CD4-positive, alpha-beta T cell treated with Interleukin-15 for 1 hour (primary cell): ENCODE results near the gene CACNB2.
"Not testable (repeated sequence)": the region's sequence is repeated elsewhere in the genome, so short reads cannot be mapped to it uniquely, and the experiment has no call there.

ENCODE experiments used
- DNase-seq: peaks from one replicate; pipeline ENCODE4 v3.0.0-alpha.2; 2020

Gene CACNB2

DNA sequence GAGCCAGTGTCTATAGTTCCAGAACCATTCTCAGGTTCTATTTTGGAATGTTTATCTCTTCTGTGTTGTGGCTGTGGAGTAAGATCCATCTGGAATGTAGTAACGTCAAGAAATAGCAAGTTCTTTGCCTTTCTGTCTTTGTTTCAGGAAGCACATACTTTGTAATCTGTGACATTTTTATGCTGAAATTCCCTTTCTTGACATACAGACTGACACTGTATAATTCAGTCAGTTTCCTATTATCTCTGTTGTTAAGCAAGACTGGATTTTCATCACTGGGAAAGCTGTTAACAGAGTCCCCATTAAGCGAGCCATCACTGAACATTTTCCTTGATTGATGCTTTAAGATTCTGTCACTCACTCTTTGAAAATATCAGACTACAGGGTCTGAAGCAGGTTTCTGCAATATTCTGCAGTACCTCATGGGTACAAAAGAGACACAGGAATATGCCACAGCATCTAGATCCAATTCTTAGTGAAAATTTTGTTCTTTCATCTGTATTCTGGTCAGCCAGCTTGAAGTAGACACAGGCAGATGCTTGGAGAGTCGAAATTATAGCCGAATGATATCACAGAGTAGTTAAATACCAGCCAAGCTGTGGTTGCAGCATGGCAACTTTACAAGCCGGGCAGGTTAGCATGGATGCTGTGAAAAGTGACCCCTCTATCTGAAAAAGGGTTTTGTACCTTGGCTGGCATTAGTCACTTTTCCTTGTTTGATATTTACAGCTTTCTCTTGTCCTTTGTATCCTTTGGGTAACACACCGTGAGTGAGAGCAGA, 62.6 kb downstream of the CACNB2 start:
- DNase-seq: no peak

DNA sequence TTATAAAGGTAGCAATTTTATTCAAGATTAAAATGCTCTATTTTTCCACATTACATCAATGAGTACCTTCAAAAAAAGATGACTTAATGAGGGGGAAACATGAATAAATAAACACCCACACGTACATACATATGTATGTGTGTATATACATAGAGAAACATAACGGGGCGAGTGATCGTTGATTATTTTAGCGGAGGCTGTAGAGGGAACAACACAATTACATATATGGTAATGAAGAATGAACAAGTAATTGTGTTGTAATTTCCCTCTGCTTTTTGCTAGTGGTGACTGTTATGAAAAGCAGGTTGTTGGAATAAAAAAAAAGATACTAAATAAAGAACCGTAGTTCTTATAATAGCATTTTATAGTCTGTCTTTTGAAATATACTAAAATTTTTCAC, 63.2 kb downstream of the CACNB2 start:
- no peak for DNase-seq

DNA sequence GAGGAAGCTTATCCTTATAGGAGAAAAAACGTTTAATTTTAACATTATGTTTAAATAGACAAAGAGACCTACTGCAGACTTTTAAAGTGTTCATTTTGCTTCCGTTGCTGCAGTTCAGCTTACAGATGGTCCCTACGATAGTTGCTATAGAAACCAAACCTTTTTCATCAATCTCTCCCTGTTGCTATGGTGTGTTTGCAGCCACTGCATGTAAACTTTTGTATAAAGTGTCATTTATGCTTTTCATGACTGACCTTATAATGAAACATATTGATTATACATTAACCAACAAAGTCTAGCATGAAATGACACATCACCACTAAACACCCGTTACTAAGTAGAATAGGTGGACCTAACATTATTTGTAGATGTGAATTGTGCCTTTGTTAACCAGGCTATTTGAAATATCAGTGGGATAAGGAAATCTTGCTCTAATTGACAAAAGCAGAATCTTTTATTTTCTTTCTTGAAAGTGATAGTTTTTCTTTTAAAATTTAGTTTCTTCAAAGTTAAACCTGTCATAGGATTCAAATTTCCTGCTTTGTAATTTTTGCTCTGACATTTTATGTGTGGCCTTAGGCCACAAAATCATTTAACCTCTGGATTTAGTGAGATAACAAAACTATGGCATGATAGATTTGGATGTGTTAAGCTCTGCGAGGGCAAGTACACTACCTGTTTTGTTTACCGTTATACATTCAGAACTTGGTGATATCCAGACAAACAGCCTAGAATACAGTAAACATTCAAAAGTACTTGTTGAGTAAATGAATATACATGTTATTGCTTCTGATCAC, 64.0 kb downstream of the CACNB2 start:
- no peak for DNase-seq

DNA sequence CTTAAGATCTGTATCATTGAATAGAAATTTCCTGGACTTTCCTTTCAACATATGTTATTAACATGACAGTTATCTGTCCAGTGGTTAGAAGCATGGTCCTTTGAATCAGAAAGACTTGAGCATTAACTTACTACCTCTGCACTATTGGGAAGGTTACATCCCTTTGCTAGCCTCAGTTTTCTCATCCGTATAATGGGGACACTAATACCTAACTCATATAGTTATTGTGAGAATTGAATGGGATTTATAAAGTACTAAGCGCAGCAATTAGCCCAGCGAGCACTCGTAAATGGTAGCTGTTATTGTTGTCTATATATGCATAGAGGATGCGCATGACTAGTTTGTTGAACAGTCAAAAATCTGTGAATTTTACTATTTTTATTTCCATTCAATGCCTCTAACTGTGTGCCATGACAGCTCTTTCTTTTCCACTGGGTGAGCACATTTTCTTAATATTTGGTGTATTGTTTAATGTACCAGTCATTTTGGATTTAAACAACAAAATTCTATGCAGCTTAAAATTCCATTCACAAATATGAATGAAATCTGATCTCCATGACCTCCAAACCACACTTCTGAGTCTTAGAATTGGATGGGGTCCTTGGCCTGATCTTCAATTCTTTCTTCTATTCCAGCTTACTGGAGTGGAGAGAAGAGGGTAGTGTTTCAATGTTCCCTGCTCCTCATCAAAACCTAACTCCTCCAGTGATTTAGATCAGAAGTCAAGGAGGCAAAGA, 65.0 kb downstream of the CACNB2 start:
- no peak for DNase-seq

DNA sequence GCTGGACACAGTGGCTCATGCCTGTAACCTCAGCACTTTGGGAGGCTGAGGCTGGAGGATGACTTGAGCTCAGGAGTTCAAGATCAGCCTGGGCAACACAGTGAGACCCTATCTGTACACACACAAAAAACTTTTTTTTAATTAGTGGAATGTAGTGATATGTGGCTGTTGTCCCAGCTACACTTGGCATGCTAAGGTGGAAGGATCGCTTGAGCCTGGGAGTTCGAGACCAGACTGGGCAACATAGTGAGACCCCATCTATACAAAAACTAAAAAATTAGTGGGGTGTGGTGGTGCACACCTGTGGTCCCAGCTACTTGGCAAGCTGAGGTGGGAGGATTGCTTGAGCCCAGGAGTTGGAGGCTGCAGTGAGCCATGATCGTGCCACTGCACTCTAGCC, 68.0 kb downstream of the CACNB2 start:
- not testable (repeated sequence) for DNase-seq

DNA sequence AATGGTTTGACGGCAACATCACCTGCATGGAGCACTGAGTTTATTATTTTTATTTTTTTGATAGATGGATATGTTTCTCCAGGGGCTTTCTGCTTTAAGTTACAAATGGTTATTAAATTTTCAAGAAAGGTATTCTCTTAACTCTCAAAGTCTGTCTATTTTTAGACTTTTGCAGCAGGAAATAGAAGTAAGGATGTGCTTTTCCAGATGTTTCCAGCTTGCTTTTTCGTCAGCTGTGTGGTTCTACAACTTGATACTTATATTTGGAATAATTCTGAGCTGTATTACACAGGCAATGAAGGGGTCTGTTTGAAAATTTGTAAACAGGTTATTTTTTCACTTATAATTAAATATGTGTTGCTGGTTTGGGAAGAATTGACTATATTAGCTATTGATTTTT, 69.0 kb downstream of the CACNB2 start:
- DNase-seq: no peak

DNA sequence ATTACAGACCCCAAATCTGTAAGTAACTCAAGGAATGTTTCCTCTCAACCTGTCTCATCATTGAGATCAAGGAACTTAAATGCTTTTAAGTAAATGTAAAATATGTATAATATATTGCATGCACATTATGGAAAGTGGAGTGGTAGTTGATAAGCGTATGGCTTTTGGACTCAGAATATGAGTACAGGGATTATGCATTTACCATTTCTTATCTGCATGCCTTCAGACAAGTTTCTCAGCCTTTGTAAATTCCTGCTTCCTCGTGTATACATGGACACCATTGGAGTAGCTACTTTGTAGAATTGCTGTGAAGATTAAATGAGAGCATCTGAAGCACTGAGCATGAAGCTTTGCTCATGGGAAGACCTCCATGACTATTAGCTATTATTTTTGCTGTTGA, 70.5 kb downstream of the CACNB2 start:
- no peak for DNase-seq

DNA sequence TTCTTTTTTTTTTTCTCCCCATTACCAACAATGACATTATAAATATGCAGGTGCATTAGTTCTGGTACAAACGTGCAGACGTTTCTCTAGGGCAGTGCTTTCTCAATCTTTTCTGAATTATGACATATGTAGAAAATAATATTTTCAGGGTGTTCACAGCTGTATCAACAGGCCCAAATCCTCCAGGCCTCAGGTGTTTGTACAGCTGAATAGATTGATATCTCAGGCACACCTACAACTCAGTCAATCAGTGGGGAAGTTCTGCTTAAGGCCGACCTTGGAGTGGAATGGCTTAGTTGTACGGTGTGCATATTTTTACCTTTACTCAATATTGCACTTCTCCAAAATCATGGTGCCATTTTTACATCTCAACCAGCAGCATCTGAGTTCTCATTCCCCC, 71.6 kb downstream of the CACNB2 start:
- DNase-seq: no peak

DNA sequence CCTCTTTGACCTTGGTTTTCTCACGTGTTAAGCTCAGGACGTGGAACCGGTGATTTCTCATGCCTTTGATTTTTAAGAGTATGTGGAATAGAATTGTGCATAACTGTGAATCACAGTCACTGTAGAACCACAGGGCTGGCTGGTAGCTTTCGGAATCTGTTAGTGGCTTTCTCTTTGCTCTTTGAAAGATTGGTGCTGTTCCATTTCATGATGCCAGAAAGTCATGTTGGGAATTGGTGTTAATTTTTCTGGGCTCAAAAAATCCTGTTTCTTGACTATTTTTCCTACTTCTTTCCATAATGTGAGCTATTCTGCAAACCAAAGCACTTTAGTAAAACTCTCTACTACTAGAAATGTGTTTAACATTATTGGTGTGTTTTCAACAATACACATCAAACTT, 73.0 kb downstream of the CACNB2 start:
- no peak for DNase-seq

DNA sequence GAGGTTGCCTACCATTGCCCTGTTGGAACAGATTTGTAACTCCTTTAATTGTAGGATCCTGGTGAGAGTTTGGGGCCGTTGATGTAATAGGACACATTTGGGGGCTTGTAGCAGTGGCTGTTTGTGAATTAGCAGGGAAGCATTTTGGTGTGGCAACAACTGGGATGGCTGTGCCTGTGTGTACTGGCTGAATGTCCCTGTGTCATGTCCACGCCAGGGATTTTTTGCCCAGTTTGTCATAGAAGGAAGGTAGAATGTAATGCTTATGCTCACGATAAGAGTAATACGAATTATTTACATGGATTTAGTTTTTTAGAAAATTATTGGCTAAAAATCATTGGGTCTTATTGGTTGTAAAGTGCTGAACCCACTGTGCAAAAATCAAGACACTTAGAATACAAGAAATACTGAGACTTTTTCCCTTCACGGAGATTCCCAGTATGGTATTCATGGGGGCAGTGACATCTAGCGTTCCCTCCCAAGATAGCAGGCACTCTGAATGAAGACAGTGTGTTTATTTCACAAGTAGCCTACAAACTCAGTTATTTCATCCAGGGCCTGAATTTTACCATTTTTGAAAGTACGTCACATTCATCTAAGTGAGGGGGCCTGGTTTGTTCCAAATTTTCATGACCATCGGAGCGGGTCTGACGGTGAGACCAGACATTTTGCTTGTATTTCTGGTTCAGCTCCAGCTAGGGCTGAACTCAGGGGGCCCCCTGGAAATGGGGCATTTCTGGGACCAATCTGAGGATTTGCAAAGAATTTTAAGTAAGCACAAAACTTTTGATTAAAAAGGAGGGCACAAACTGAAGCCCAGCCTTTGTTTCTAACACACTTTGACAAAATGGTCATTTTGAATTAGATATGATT, 74.7 kb downstream of the CACNB2 start:
- DNase-seq: no peak

DNA sequence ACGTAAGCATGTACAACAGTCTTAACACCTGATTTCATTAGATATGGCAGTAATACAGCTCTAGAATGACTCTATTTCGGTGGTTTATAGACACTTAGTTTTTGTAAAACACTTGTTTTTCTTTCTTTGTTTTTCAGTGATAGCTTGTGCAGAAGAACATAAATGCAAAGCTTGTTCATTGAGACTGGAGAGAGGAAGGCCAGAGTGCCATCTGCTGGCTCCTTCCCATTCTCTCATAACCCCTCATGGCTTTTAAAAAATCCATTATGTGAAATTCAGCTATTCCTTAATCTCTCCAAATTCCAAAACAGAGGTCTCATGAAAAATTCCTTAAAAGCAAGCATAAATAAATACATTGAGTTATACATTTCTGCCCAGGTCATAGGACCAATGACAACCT, 76.3 kb downstream of the CACNB2 start:
- DNase-seq: no peak

DNA sequence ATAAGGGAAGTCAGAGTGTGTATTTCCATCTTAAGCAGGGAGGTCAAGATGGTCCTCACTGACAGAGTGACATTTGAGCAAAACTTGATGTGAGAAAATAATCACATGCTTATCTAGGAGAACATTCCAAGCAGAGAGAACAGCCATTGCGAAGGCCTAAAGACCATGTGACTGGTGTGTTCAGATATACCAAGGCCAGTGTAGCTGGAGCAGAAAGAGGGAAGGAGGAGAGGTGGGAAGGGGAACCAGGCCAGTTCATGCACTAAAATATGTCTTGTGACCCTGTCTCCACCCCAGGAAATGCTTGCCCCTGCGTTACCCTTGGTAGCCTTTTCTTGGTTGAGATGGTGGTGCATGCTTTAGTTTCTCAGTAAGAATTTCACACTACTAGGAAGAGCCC, 77.4 kb downstream of the CACNB2 start:
- no peak for DNase-seq

DNA sequence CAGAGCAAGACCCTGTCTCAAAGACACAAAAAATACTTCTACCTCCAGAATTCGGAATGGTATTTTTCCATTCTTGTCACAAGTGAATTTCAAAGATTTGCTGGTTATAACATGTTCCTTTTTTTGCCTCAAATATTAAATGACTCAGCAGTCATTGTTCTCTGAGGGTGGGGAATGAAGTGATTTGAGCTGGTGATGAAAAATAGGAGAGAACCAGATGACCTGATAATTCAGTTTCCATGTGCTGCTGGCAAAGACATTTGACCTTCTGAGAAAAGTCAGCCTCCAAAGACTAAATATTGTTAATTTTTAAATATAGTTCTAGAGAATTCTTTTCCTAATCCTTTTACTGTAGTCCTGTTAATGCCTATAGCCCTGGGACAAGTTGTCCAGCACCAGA, 78.9 kb downstream of the CACNB2 start:
- no peak for DNase-seq

DNA sequence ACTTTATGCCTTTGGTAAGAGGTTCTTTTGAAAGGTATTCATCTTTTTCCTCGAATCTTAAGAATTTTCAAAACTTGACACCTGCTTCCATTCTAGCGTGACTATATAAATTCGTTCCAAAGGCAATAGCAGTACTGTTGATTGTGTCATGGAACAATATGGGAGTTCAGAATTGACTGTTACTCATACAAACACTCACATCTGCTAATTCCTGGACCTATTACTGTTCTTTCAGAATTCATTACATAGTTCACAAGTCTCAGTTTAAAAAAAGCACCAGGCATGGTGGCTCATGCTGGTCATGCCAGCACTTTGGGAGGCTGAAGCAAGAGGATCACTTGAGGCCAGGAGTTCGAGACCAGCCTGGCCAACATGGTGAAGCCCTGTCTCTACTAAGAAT, 80.9 kb downstream of the CACNB2 start:
- no peak for DNase-seq

DNA sequence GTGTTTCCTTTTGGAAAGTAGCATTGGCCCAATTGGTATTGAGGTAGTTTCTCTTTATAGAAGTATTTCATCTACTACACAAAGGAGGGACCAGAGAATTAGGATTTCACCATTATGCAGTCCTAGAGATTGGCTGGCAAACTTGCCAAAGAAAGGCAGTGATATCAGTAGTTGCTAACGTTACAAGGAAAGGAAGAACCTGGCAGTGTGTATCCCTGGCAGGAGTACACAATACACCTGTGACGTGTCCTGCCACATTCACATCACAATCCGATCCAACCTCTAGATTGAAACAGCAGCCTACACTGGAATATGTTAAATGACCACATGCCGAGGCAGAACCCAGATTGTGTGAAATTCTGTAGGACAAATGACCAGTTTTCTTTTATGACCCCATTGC, 81.7 kb downstream of the CACNB2 start:
- DNase-seq: no peak

DNA sequence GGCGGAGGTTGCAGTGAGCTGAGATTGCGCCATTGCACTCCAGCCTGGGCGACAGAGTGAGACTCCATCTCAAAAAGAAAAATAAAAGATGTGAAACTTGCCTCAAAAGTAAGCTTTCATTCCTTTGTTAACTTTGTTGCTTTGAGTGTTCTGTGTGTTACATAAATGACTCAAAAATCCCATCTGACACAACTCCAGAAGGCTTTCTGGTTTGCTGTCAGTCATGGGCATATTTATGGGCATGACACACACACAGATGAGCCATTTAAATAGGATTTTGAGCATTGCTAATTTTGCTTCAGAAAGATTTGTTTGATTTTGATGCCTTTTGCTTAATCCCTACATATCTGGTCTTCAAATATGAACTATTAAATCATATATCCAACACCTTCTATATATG, 82.6 kb downstream of the CACNB2 start:
- DNase-seq: no peak

DNA sequence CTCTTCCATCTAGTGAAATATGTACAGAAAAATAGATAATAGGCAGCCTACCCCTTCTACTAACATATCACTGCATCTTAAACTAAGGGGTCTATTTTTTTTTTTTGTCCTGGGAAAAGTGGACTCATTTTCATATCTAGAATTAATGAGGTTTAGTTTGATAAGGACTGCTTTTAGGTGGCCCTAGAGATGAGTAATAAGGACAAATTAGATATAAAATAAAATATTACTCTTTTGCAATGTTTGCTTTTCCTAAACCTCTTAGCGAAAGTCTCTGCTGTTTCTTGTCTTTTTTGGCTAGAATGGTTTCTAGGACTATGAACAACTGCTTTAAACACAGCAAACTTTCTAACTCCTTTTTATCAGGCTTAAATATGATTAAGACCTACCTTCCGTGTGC, 83.7 kb downstream of the CACNB2 start:
- no peak for DNase-seq

DNA sequence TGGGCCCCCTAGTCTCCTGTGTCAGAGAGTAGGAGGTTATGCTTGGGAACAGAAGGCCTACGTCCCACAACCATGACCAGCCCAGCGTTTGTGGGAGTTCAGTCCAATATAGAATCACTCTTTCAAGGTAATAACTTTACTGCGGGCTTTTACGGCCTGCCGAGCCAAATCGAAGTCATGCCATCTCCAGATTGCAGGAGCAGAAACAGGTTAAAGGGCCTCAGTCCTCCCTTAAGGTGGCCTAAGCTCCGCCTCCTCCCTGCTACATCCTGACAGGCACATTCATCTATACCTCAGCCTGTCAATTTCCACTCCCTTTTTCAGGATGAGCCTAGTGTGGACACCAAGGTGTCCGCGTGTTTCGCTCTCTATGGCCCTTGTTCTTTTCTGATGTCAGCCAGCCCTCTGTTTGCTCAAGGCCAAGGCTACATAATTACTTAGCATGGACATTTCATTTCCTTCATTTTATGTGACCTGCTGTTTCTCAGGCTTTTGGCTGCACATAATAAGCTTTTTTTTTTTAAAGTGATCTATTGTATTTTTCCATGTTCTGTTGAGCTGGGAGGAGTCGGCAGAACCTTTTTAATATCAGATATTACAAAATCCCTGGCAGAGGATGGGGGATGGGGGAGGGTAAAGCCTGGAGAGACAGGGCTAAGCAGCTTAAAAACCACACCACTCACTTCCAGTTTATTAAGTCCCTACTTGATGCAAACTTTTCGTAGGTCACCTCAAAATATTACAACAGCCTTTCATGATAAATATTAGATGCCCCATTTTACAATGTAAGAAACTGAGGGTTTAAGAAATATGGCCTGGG, 84.6 kb downstream of the CACNB2 start:
- no peak for DNase-seq

DNA sequence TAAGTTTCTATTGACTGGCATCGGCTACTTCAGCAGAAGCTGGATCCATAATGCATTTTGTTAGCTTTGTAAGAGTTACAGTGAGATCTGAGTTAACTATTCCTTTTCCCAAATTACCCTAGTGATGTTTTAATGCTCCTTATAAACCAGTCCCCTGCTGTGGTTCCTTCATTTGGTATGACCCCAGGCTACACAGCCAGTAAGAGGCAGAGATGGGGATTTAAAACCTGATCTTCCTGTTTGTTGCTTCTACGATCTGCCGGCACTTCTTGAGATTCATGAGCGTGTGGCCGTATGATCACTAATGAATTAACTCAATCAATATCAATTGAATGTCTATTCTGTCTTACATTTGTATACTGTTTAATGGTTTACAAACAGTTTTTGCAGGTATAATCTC, 86.1 kb downstream of the CACNB2 start:
- no peak for DNase-seq

DNA sequence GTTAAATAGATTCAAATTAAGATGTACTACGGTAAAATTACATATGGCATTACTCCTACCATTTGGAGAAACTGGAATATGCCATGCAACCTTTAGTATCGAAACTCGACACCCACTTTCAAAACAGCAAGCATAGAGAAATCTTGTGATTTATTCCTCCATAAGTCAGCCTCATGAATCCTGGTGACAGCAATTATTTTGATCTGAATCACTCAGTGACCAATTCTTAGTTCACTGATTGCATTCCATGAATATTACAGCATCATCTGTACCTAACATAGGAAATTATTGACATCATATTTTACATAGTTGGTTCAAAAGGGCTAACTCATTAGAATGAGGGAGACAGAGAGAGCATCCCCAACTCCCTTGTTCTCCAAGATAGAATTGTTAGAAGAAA, 89.6 kb downstream of the CACNB2 start:
- no peak for DNase-seq

DNA sequence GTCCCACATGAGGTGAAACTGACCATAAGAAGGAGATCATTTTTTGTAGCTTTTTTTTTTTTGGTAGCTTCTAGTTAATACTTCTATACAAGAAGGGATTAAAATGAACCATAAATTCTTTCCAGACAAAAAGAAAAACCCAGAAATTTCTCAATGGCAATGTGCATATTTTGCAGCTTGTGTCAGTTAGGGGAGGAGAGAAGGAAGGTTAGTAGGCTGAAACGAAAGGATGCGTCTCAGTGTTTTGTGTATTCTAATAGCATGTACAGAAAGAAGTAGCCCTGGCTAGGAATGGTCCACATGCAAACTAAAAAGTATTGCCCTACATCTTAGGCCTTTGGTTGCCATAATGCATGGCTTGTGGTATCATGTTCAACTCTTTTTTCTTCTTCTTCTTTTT, 90.6 kb downstream of the CACNB2 start:
- DNase-seq: no peak

DNA sequence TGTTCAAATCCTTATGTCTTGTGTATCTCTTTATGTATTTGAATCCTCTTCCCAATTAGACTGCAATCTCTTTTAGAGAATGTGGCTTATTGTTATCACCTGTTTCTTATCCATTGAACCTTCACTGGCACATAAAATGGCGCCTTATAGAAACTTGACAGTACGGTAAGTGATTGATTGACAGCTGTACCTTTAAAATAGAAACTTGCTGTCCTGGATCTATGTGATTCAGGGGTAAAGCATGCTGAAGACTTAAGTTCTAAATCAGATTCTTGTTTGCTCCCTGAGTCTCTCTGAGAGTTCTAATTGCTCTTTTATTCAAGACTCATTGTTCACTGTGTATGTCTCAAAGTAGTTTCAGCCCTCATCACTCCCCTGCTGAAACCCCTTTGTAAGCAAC, 91.3 kb downstream of the CACNB2 start:
- DNase-seq: no peak
